C4-2B (cell line): Measurements from ENCODE around the gene EVA1A.

Experiments used
- ZFX ChIP-seq: fragments of 450-650 bp; IDR thresholded peaks from 2 replicates; pipeline ENCODE4 v1.6.1; 2017
- TF ChIP-seq, protein P1 (sequence below): fragments of 450-650 bp; conservative IDR thresholded peaks from 2 replicates; pipeline ENCODE4 v1.5.1; 2017; ENCODE audit warnings: mild to moderate bottlenecking

DNA sequence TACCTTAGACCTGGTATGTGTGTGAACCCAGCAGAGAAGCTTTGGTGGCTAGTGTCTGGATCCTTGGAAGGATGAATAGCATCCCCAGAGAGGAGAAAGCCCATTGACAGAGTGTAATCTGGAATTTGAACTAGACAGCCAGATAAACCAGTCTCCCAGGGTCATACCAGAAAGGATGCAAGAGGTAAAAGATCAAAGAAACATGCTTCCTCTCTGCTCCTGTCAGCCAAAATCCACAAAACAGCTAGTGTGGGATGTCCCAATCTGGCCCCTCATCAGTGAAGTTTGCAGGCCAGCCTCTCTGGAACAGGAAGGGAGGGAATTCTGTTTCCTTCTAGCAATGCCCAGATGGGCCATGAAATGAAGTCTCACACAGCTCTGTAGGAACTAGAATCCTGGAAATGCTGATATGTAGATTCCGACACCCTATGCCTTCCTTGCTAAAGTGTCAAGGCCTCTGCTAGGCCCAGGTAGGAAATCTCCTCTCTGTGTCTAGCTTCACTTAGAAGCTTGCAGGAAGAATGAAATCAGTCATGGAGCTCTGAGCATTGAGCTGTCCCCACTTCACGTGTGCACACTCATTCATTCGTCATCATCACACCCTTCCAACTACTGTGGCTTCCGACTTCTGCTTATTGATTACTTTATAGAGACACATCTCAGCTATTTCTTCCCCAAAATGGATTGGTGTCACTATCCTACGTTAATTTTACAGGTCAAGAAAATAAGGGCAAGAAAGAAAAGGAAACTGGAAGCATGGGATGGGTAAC is 38.0 kb downstream of the EVA1A start:
- TF ChIP-seq, protein P1, sequence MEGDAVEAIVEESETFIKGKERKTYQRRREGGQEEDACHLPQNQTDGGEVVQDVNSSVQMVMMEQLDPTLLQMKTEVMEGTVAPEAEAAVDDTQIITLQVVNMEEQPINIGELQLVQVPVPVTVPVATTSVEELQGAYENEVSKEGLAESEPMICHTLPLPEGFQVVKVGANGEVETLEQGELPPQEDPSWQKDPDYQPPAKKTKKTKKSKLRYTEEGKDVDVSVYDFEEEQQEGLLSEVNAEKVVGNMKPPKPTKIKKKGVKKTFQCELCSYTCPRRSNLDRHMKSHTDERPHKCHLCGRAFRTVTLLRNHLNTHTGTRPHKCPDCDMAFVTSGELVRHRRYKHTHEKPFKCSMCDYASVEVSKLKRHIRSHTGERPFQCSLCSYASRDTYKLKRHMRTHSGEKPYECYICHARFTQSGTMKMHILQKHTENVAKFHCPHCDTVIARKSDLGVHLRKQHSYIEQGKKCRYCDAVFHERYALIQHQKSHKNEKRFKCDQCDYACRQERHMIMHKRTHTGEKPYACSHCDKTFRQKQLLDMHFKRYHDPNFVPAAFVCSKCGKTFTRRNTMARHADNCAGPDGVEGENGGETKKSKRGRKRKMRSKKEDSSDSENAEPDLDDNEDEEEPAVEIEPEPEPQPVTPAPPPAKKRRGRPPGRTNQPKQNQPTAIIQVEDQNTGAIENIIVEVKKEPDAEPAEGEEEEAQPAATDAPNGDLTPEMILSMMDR: no peak
- TF ChIP-seq ZFX: no peak
